Left renal cortex interstitium (tissue), 4 donors: ENCODE results near the gene IVL. TPM values are rescaled to one million over a fixed set of nuclear protein-coding genes. Genes with fewer than 3 reads are reported as not detected.

Source experiments
- DNase-seq, 4 donors: peaks; one replicate each; pipeline ENCODE4 v3.0.0-alpha.2; 2013; ENCODE audit warnings: low read depth in 4 of 4, low spot score in 2 of 4, missing footprints in 1 of 4
- polyA plus RNA-seq, 4 donors: library from polyadenylated mRNA; unstranded; fragments of 120-200 nt; gene quantifications; one replicate each; pipeline ENCODE4 v1.2.1, GENCODE V29; 2013; ENCODE audit not compliant: insufficient read length in 4 of 4

Gene IVL, protein sequence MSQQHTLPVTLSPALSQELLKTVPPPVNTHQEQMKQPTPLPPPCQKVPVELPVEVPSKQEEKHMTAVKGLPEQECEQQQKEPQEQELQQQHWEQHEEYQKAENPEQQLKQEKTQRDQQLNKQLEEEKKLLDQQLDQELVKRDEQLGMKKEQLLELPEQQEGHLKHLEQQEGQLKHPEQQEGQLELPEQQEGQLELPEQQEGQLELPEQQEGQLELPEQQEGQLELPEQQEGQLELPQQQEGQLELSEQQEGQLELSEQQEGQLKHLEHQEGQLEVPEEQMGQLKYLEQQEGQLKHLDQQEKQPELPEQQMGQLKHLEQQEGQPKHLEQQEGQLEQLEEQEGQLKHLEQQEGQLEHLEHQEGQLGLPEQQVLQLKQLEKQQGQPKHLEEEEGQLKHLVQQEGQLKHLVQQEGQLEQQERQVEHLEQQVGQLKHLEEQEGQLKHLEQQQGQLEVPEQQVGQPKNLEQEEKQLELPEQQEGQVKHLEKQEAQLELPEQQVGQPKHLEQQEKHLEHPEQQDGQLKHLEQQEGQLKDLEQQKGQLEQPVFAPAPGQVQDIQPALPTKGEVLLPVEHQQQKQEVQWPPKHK
- polyA plus RNA-seq, result under 1 TPM; 0.08 to 0.42 (median 0.30) TPM

- DNase-seq, result no peak
These were observed at the start of gene IVL for GRCh38 chr1:152907686-152908601. IVL (plus strand) TSS chr1:152908546; CDS start chr1:152909798, 1,252 bp downstream.

DNA sequence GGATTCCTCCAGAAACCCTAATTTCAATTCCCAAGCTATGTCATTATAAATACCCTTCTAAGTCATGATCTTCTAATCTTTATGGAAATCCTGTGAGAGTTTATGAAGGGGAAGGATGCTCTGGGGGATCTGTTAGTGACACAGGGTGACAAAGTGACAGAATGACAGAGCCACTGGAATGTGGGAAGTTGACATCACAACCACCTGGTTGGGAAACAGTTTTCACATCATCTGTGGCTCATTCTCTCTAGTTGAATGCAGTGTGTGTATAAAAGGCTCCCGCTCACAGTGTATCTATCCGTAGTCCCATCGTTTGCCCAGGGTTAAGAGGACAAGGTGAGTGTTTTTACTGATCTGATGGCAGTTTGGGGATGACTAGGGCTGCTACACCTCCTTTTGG, 48.6 kb upstream of the IVL start, which contains the start of gene LCE7A:
LCE7A (plus strand) TSS at position 301 of the 400 bp plus-strand sequence. CDS start 702 bp downstream, outside the sequence.
- no peak for DNase-seq

DNA sequence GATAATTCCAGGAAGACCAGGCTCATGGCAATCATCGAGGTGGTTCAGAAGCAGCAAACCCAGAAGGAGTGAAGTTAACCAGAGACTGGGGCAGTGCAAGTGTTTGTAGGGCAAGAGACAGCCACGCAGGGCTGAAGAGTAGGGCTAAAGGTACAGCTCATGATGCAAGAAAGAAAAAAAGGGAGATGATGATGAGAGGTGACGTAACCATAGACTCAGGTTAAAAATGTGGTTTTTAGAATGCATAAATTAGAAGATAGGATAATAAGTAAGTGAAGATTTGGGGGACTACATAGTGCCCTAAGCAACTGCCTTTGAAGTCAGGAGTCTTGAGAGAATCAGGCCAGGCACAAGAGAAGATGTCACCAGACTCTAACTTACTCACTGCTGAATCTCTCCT, 48.2 kb upstream of the IVL start:
- no peak for DNase-seq

DNA sequence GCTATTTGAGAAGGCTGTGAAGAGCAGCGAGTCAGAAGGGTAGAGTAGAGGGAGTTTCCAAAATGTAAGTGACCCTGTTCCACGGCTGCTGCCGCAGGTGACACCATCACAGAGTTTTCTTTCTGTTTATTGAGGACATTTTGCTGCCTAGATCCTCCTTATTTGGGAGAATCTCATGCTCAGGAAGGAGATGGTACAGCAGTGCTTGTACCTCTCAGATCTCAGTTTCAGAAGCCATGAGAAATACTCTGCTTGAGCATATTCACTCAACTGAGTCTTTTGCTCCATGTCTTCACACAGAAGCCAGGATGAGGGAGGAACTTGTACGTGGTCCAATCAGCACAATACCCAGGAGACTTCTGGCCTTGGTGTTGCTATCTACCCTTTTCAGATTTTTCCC, 47.0 kb upstream of the IVL start:
- DNase-seq, result no peak

GRCh38 chr1:152864443-152864842, 43.9 kb upstream of the IVL start:
- no peak for DNase-seq

- DNase-seq, result no peak
These were observed 42.0 kb upstream of the IVL start for GRCh38 chr1:152866321-152866720.

DNA sequence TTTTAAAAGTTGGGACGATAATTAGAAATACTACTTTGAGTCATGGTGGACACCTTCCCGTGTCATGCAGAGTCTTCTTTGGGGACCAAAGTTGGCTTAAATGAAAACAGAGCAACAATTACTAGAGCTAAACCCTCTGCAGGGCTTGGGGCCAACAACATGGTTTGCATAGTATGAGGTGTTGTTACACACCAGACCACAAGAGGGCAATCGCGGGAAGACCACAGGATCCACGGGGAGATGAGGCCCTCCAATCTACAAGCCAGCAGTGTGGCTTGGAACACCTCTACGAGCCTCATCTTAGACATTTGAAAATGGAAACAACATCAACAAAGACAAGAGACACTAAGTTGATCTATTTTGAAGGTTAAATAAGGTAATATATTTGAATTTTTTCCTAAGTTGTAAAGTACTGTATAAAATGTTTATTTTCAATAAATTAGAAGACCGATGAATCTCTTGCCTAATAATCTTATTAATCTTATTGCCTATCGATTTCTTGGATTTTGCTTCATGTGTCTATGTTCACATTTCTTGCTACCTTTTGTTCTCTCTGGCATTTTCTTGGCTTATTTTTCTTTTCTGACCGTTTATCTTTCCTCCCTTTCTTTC, 38.4 kb upstream of the IVL start:
- peak in 3 of 4 donors; percentile 21 to 62 (median 28) for DNase-seq

GRCh38 chr1:152870831-152871730, 37.3 kb upstream of the IVL start:
- no peak for DNase-seq

- DNase-seq, result no peak
These were observed 36.6 kb upstream of the IVL start for GRCh38 chr1:152871731-152872126.

DNA sequence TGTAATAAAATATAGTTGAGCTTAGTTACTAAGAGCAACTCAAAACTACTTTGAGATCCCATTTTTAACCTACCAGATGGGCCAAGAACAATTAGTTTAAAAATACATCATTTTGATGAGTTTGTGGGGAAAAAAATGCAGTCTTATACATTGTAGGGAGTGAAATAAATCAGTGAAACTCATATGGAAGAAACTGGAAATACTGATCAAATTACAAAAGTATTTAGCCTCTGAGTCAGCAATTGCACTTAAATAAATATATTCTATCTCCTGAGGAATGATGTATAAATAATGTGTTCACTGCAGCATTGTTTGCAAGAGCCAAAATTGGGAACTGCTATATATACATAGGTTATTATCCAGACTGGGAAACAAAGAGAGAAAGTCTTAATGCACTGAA, 34.9 kb upstream of the IVL start:
- DNase-seq, result no peak

DNA sequence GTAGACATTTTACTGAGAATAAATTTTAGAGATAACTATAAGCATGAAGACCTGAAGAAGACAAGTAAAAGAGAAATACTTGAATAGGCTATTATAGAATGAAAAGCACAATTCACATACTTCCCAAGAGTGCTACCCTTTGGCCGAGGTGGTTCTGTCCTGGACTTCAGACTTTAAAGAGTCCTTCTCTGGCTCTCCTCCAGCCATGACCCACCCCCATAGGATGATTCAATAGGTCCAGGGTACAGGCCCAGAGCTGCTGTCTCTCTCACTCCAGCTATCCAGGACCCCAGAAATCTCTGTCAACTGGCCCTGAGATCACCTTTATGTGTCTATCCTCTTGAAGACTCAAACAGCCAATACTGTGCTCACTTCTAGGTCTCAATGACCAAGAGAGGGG, 31.5 kb upstream of the IVL start:
- DNase-seq, result no peak

GRCh38 chr1:152878042-152878441, 30.3 kb upstream of the IVL start, which contains the start of gene SMCP:
SMCP (plus strand) TSS chr1:152878322; CDS start chr1:152884423, 6,101 bp downstream.
- no peak for DNase-seq

- DNase-seq, result no peak
These were observed 28.7 kb upstream of the IVL start for GRCh38 chr1:152879559-152880198.

- DNase-seq, result no peak
These were observed 28.0 kb upstream of the IVL start for GRCh38 chr1:152880316-152880715.

DNA sequence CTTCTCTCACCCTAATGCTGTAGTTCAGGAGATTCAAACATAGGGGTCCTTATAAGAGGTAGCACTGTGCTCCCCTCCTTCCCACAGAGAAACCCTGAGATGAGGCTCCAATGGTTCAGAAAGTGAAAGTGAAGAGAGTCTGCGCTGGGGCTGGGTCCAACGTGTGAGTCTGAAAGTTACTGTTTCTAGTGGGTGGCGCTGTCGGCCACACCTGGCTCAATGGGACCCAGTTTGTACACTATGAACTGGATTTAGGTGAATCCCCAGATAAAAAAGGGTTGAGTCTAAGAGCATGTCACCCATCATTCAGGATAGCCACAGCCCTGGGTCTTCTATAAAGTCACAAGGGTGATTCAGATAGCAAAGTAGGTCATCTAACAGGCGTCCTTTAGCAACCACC, 27.4 kb upstream of the IVL start:
- DNase-seq, result no peak

GRCh38 chr1:152884085-152884484, 24.3 kb upstream of the IVL start:
- no peak for DNase-seq

GRCh38 chr1:152884506-152884905, 23.8 kb upstream of the IVL start:
- no peak for DNase-seq

GRCh38 chr1:152884966-152885624, 23.3 kb upstream of the IVL start:
- DNase-seq, result no peak
